Measurements from ENCODE around the gene PRPF40B.

GRCh38 chr12:49641748-49642369, 18.5 kb downstream of the PRPF40B start:
- TF ChIP-seq, protein P1, sequence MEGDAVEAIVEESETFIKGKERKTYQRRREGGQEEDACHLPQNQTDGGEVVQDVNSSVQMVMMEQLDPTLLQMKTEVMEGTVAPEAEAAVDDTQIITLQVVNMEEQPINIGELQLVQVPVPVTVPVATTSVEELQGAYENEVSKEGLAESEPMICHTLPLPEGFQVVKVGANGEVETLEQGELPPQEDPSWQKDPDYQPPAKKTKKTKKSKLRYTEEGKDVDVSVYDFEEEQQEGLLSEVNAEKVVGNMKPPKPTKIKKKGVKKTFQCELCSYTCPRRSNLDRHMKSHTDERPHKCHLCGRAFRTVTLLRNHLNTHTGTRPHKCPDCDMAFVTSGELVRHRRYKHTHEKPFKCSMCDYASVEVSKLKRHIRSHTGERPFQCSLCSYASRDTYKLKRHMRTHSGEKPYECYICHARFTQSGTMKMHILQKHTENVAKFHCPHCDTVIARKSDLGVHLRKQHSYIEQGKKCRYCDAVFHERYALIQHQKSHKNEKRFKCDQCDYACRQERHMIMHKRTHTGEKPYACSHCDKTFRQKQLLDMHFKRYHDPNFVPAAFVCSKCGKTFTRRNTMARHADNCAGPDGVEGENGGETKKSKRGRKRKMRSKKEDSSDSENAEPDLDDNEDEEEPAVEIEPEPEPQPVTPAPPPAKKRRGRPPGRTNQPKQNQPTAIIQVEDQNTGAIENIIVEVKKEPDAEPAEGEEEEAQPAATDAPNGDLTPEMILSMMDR (IDR thresholded peaks at IDR 0.05; ENCODE audit: poor library complexity) = no peak
- no peak for TF ChIP-seq EZH2 (IDR thresholded peaks at IDR 0.05; ENCODE audit: borderline replicate concordance)
- no peak for TF ChIP-seq EZH2phosphoT487 (IDR thresholded peaks at IDR 0.05; ENCODE audit: low read depth, severe bottlenecking, unreplicated experiment)
